Mucosa of rectum (tissue), 2 donors: ENCODE data around the gene STX18.
A peak's percentile ranks its signal among the peaks of the same experiment; 100 is the strongest.

Experiments
- H3K27ac ChIP-seq, 2 donors: one replicate each; pipeline ENCODE4 v1.7.0; 2013; ENCODE audit warnings: inconsistent platforms in 2 of 2, low read depth in 2 of 2, low read length in 2 of 2
- H3K27me3 ChIP-seq, 2 donors: one replicate each; pipeline ENCODE4 v1.7.0; 2013; ENCODE audit warnings: low read length in 2 of 2; ENCODE audit not compliant: control insufficient read depth in 2 of 2, insufficient read depth in 2 of 2
- H3K36me3 ChIP-seq, 2 donors: one replicate each; pipeline ENCODE4 v1.7.0; 2013; ENCODE audit warnings: low read length in 2 of 2; ENCODE audit not compliant: control insufficient read depth in 2 of 2, insufficient read depth in 2 of 2
- H3K4me1 ChIP-seq, 2 donors: one replicate each; pipeline ENCODE4 v1.7.0; 2013; ENCODE audit warnings: low read length in 2 of 2, mild to moderate bottlenecking in 1 of 2; ENCODE audit not compliant: control insufficient read depth in 2 of 2, insufficient read depth in 2 of 2
- H3K4me3 ChIP-seq, 2 donors: one replicate each; pipeline ENCODE4 v1.7.0; 2013; ENCODE audit warnings: low read length in 2 of 2
- H3K9ac ChIP-seq, 2 donors: one replicate each; pipeline ENCODE4 v1.7.0; 2013; ENCODE audit warnings: low read length in 2 of 2, low read depth in 1 of 2, mild to moderate bottlenecking in 1 of 2
- H3K9me3 ChIP-seq, 2 donors: one replicate each; pipeline ENCODE4 v1.7.0; 2013; ENCODE audit warnings: low read length in 2 of 2; ENCODE audit not compliant: control insufficient read depth in 2 of 2
- donor health status: healthy.
- donor health status: Normal muscosa, but diverticular disease.

The STX18 gene

DNA sequence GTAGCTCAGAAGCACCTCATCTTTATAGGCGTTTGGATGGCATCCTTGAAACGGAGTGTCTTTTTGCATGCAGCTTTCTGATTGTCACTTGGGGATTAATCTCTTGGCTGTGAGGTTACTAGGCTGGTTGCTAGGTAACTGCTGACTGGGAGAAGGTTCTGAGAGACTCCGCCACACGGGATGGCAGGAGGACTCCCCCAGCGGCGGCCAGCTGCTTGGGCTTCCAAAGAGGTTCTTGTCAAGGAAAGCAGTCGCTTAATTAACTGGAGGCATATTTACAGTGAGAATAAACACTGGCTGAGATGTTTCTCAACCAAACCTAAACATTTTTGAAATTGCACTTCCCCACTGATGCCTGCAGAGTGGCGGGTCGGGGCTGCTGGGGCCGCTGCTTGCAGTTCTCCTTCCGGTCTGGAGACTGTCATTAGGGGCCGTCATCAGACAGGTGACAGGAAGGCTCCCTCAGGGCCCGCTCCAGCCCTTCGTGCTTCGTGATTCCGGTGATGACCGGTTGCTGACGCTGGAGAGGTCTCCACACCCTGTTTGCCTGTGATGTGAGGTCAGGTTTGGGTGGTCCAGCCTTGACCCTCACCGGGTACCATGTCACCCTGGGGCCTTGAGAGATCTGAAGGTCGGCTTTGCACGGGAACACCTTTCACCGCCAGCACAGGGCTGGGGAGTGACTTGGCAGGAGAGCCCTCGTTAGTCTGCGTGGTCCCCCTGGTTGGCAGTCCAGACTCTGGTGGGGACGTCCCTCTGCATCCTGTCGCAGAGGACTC, 145.8 kb downstream of the STX18 start:
- H3K9me3 ChIP-seq = no peaks in the 10 kb centered on the region
- H3K4me3 ChIP-seq = no peak overlapping the region
- no peaks in the 10 kb centered on the region for H3K4me1 ChIP-seq
- H3K9ac ChIP-seq = no peak overlapping the region
- H3K27ac ChIP-seq = peak overlapping the region; percentile 47 to 52
- H3K27me3 ChIP-seq = peaks cover 0 to 2% of the 10 kb centered on the region in 2 donors
- no peaks in the 10 kb centered on the region for H3K36me3 ChIP-seq

- H3K4me3 ChIP-seq = no peak overlapping the region
- no peaks in the 10 kb centered on the region for H3K36me3 ChIP-seq
- H3K27me3 ChIP-seq = peaks cover 0 to 2% of the 10 kb centered on the region in 2 donors
- no peaks in the 10 kb centered on the region for H3K4me1 ChIP-seq
- no peaks in the 10 kb centered on the region for H3K9me3 ChIP-seq
- H3K27ac ChIP-seq = no peak overlapping the region
- no peak overlapping the region for H3K9ac ChIP-seq
Measured at GRCh38 chr4:4395371-4395770, 146.5 kb downstream of the STX18 start.

DNA sequence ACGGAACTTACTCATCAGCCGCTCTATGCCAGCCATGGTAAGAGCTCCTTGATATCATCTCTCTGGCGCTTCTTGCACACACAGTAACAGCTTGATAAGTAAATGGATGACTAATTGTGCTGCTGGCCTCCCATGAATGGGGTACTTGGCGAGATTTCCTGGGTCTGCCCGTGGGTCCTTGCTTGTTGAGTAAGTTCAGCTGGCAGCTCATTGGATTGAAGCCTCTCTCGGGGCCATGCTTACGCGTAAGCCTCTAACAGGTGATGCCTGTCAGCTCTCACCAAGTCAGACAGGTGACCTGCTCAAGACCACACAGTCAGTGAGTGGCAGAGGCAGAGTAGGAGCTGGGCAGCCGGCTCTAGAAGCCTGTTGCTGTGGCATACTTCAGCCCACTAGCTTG, 147.2 kb downstream of the STX18 start:
- Histone ChIP-seq H3K9me3 (no peaks in the 10 kb centered on the region), H3K27ac (no peak overlapping the region), H3K9ac (no peak overlapping the region), H3K4me1 (no peaks in the 10 kb centered on the region), H3K27me3 (peaks cover 2 to 3% of the 10 kb centered on the region in 2 donors), H3K4me3 (no peak overlapping the region), H3K36me3 (no peaks in the 10 kb centered on the region)

GRCh38 chr4:4392501-4393183, 149.2 kb downstream of the STX18 start:
- Histone ChIP-seq H3K36me3 (no peaks in the 10 kb centered on the region), H3K27me3 (peaks cover 3 to 11% of the 10 kb centered on the region in 2 donors), H3K9ac (no peak overlapping the region), H3K27ac (no peak overlapping the region), H3K4me1 (no peaks in the 10 kb centered on the region), H3K9me3 (no peaks in the 10 kb centered on the region), H3K4me3 (no peak overlapping the region)

GRCh38 chr4:4391866-4392265, 150.0 kb downstream of the STX18 start:
- no peaks in the 10 kb centered on the region for H3K4me1 ChIP-seq
- no peak overlapping the region for H3K27ac ChIP-seq
- no peak overlapping the region for H3K9ac ChIP-seq
- no peaks in the 10 kb centered on the region for H3K36me3 ChIP-seq
- peaks cover 3 to 11% of the 10 kb centered on the region in 2 donors for H3K27me3 ChIP-seq
- H3K9me3 ChIP-seq = no peaks in the 10 kb centered on the region
- no peak overlapping the region for H3K4me3 ChIP-seq

DNA sequence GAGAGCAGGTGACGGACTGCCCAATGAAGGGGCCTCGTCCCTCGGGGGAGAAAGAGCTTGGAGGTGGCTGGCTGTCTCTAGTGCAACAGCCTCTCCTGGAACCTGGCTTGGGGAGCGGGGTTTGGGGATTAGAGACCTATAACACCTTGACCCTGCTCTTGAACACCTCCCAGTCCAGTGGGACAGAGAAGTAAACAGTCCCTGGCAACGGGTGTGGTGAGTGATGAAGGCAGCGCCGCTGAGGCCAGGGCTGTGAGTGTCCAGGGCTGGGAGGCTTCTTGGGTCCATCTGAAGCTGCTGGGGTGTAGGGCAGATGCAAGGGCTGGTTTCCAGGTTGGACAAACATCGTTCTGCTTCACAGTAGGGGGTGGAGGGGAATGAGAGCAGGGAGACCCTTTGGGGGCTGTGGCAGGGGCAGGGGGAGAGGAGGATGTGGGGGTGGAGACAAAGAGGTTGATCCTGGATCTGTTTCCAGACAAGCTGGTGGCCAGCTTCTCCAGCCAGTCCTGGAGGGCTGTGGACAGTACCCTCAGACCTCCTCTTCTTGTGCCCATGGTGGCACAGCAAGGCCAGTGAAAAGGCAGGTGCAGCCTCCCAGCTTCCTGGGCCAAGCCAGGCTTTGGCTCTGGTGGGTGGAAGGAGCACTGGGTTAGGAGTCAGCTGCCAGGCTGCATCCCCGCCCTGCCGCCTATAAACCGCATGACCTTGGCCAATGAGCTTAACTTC, 151.2 kb downstream of the STX18 start:
- H3K9ac ChIP-seq = no peak overlapping the region
- H3K4me1 ChIP-seq = no peaks in the 10 kb centered on the region
- H3K27me3 ChIP-seq = peaks cover 3 to 20% of the 10 kb centered on the region in 2 donors
- no peak overlapping the region for H3K27ac ChIP-seq
- H3K4me3 ChIP-seq = no peak overlapping the region
- no peaks in the 10 kb centered on the region for H3K36me3 ChIP-seq
- H3K9me3 ChIP-seq = no peaks in the 10 kb centered on the region

GRCh38 chr4:4390046-4390445, 151.8 kb downstream of the STX18 start:
- Histone ChIP-seq H3K9ac (no peak overlapping the region), H3K27ac (no peak overlapping the region), H3K4me1 (no peaks in the 10 kb centered on the region), H3K36me3 (no peaks in the 10 kb centered on the region), H3K27me3 (peaks cover 6 to 24% of the 10 kb centered on the region in 2 donors), H3K4me3 (no peak overlapping the region), H3K9me3 (no peaks in the 10 kb centered on the region)

DNA sequence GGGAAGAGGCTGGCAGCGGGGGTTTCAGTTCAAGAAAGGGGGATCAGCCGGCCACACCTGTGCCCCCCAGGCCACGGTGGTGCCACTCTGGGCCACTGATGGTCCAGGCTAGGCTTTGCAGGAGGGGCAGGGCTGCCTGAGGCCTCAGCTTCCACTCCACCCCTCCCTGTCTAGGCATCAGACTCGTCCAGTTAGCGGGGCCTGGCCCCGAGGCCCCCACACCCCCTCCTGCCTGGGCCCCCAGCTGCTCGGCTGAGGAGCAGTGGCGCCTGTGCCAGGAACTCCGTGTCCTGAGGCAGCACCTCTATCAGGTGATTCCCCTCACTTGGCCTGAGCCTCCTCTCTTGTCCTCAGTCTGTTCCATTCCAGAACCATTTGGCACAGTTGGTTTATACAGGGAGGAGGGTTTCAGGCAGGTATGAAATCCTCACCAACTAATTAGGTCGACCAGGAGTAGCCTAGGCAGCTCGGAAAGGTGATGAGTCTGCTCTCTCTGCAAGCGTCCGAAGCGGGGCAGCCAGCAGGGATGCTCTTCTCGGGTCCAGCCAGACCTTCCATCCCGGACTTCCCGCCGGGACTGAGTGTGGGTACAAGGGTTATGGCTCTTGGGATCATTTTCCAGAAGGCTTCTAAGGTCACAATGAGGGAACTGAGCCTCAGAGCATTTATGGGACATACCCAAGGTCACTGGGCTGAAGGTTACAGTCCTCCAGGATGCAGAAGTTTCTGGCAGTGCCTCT, 152.8 kb downstream of the STX18 start:
- Histone ChIP-seq H3K27ac (no peak overlapping the region), H3K4me3 (no peak overlapping the region), H3K4me1 (no peaks in the 10 kb centered on the region), H3K27me3 (peaks cover 9 to 34% of the 10 kb centered on the region in 2 donors), H3K36me3 (no peaks in the 10 kb centered on the region), H3K9me3 (no peaks in the 10 kb centered on the region), H3K9ac (no peak overlapping the region)

GRCh38 chr4:4388311-4388790, 153.5 kb downstream of the STX18 start:
- H3K4me1 ChIP-seq = no peaks in the 10 kb centered on the region
- no peaks in the 10 kb centered on the region for H3K9me3 ChIP-seq
- peaks cover 9 to 34% of the 10 kb centered on the region in 2 donors for H3K27me3 ChIP-seq
- no peaks in the 10 kb centered on the region for H3K36me3 ChIP-seq
- no peak overlapping the region for H3K4me3 ChIP-seq
- H3K9ac ChIP-seq = no peak overlapping the region
- no peak overlapping the region for H3K27ac ChIP-seq
